Lower leg skin (tissue), 3 donors: ENCODE data around the gene MAP6.

ENCODE experiments used
- CTCF ChIP-seq, 3 donors: fragments of 450-650 bp; IDR thresholded peaks; one replicate each; pipeline ENCODE4 v1.5.1; 2016; ENCODE audit warnings: antibody characterized with exemption in 3 of 3, mild to moderate bottlenecking in 3 of 3, moderate library complexity in 2 of 3
- POLR2A ChIP-seq, 2 donors: fragments of 450-650 bp; IDR thresholded peaks; one replicate each; pipeline ENCODE4 v1.6.1; 2016 to 2017; ENCODE audit warnings: antibody characterized with exemption in 2 of 2, mild to moderate bottlenecking in 1 of 2, moderate library complexity in 1 of 2

- TF ChIP-seq CTCF (IDR thresholded peaks at IDR 0.05) (no peak), POLR2A (IDR thresholded peaks at IDR 0.05) (no peak)
Observed at GRCh38 chr11:75616281-75616680, 52.6 kb downstream of the MAP6 start.
